HEK293T (cell line): ENCODE data around the gene RSPO4.

ENCODE experiments used
- CTCF ChIA-PET: fragments of 350-600 bp; formaldehyde crosslinking; extraction: SDS; loops from one replicate; lab custom pipeline; 2021; ENCODE audit warnings: antibody characterized with exemption, inconsistent platforms; lab: Yijun Ruan, JAX
- POLR2A ChIA-PET: fragments of 350-600 bp; formaldehyde crosslinking; extraction: SDS; loops from one replicate; lab custom pipeline; 2020; ENCODE audit warnings: antibody characterized with exemption, inconsistent platforms; lab: Yijun Ruan, JAX
- DNase-seq: peaks from one replicate; pipeline ENCODE4 v3.0.0; 2012; ENCODE audit warnings: mixed read lengths; ENCODE audit errors: extremely low spot score
- ARNT ChIP-seq: fragments of 450-650 bp; IDR thresholded peaks from 2 replicates; pipeline ENCODE4 v1.6.1; 2017; ENCODE audit warnings: mild to moderate bottlenecking
- BHLHE40 ChIP-seq: fragments of 450-650 bp; IDR thresholded peaks from 2 replicates; pipeline ENCODE4 v1.6.1; 2016; ENCODE audit warnings: mild to moderate bottlenecking, moderate library complexity, borderline replicate concordance
- CTBP1 ChIP-seq: fragments of 450-650 bp; IDR thresholded peaks from 2 replicates; pipeline ENCODE4 v1.6.1; 2016; ENCODE audit warnings: borderline replicate concordance
- ELF4 ChIP-seq: fragments of 450-650 bp; IDR thresholded peaks from 2 replicates; pipeline ENCODE4 v1.6.1; 2017; ENCODE audit warnings: antibody characterized with exemption
- FOXA1 ChIP-seq: fragments of 450-650 bp; IDR thresholded peaks from 2 replicates; pipeline ENCODE4 v1.6.1; 2016; ENCODE audit warnings: mild to moderate bottlenecking
- FOXK2 ChIP-seq: fragments of 450-650 bp; IDR thresholded peaks from 2 replicates; pipeline ENCODE4 v1.6.1; 2016; ENCODE audit warnings: mild to moderate bottlenecking
- FOXM1 ChIP-seq: fragments of 450-650 bp; IDR thresholded peaks from 2 replicates; pipeline ENCODE4 v1.6.1; 2017; ENCODE audit warnings: mild to moderate bottlenecking, borderline replicate concordance
- HDGF ChIP-seq: fragments of 450-650 bp; IDR thresholded peaks from 2 replicates; pipeline ENCODE4 v1.6.1; 2017; ENCODE audit warnings: antibody characterized with exemption, borderline replicate concordance
- L3MBTL2 ChIP-seq: fragments of 450-650 bp; conservative IDR thresholded peaks from 2 replicates; pipeline ENCODE4 v1.6.1; 2016; ENCODE audit warnings: mild to moderate bottlenecking
- LEF1 ChIP-seq: fragments of 450-650 bp; IDR thresholded peaks from 2 replicates; pipeline ENCODE4 v1.6.1; 2017; ENCODE audit warnings: mild to moderate bottlenecking, borderline replicate concordance
- NFRKB ChIP-seq: fragments of 450-650 bp; IDR thresholded peaks from 2 replicates; pipeline ENCODE4 v1.6.1; 2016; ENCODE audit warnings: mild to moderate bottlenecking, moderate library complexity
- SP1 ChIP-seq: fragments of 450-650 bp; IDR thresholded peaks from 2 replicates; pipeline ENCODE4 v1.6.1; 2017
- SUZ12 ChIP-seq: fragments of 450-650 bp; IDR thresholded peaks from 2 replicates; pipeline ENCODE4 v1.6.1; 2016; ENCODE audit warnings: mild to moderate bottlenecking
- TARDBP ChIP-seq: fragments of 450-650 bp; IDR thresholded peaks from 2 replicates; pipeline ENCODE4 v1.6.1; 2016
- ZNF384 ChIP-seq: fragments of 450-650 bp; IDR thresholded peaks from 2 replicates; pipeline ENCODE4 v1.6.1; 2016
- TF ChIP-seq, protein P1 (sequence below): fragments of 450-650 bp; IDR thresholded peaks from 2 replicates; pipeline ENCODE4 v1.6.1; 2016

Gene RSPO4

DNA sequence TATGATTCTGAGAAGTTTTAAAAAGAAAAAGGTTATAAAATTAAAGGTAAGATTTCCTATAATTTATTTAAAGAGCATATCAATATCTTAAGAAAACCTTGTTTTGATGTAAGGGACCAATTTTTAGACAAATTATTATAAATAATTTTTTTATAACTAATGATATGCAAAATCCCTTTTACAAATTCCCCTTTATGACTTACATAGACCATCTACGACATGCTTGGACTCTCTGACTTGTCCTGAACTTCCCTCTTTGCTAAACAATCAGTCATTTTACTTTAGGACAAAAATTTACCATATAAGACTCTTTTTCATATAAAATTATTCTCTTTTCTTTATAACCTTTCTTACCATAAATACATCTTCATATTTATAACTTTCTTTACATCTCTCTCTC lies 70.7 kb downstream of the RSPO4 start:
- no peak for TF ChIP-seq LEF1
- TF ChIP-seq FOXA1 = no peak
- no peak for TF ChIP-seq TARDBP
- no peak for TF ChIP-seq ELF4
- TF ChIP-seq, protein P1, sequence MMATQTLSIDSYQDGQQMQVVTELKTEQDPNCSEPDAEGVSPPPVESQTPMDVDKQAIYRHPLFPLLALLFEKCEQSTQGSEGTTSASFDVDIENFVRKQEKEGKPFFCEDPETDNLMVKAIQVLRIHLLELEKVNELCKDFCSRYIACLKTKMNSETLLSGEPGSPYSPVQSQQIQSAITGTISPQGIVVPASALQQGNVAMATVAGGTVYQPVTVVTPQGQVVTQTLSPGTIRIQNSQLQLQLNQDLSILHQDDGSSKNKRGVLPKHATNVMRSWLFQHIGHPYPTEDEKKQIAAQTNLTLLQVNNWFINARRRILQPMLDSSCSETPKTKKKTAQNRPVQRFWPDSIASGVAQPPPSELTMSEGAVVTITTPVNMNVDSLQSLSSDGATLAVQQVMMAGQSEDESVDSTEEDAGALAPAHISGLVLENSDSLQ = no peak
- TF ChIP-seq SUZ12 = no peak
- TF ChIP-seq HDGF = no peak
- TF ChIP-seq ZNF384 = no peak
- no peak for TF ChIP-seq BHLHE40
- no peak for TF ChIP-seq CTBP1
- no peak for TF ChIP-seq ARNT
- TF ChIP-seq SP1 = no peak
- no peak for TF ChIP-seq NFRKB
- TF ChIP-seq FOXK2 = no peak
- no peak for TF ChIP-seq L3MBTL2
- TF ChIP-seq FOXM1 = no peak
- POLR2A ChIA-PET = no interaction called here
- no peak for DNase-seq
- CTCF ChIA-PET = no interaction called here

DNA sequence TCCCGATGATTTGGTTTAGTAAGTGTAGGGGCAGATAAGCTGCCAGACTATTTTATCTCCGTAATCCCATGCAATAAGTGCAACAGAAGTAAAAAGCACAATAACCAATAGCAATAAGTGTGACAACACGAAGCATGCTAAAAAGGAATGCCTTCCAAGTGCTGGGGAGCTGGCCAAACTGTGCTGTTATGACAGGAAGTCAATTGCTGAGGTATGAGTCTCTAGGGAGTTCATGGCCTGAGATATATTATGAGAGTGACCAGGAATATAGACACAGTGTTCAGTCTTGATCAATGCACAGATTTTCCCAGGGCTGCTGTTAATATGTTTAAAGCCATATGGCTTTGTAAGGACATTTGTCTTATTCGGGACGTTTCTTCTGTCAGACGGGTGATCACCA lies 75.4 kb downstream of the RSPO4 start:
- no peak for TF ChIP-seq FOXA1
- no peak for TF ChIP-seq ZNF384
- no peak for TF ChIP-seq FOXM1
- TF ChIP-seq ELF4 = no peak
- TF ChIP-seq FOXK2 = no peak
- no peak for TF ChIP-seq ARNT
- ChIA-PET CTCF (no interaction called here), POLR2A (no interaction called here)
- no peak for DNase-seq

DNA sequence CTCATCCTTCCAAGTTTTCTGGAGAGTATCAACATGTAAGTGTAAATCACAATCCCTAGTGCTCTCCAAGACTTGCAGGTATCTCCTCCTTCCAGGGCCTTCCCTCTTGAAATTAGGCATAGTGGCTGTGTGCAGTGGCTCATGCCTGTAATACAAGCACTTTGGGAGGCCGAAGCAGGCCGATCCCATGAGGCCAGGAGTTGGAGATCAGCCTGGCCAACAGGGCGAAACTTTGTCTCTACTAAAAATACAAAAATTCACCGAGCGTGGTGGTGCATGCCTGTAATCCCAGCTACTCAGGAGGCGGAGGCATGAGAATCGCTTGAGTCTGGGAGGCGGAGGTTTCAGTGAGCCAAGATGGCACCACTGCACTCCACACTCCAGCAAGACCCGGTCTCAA lies 76.6 kb downstream of the RSPO4 start:
- no peak for TF ChIP-seq ELF4
- no peak for TF ChIP-seq CTBP1
- TF ChIP-seq ZNF384 = no peak
- no peak for TF ChIP-seq FOXA1
- TF ChIP-seq NFRKB = no peak
- no peak for TF ChIP-seq LEF1
- TF ChIP-seq FOXM1 = no peak
- no peak for TF ChIP-seq SP1
- no peak for TF ChIP-seq BHLHE40
- ChIA-PET POLR2A (no interaction called here), CTCF (no interaction called here)
- DNase-seq = no peak

DNA sequence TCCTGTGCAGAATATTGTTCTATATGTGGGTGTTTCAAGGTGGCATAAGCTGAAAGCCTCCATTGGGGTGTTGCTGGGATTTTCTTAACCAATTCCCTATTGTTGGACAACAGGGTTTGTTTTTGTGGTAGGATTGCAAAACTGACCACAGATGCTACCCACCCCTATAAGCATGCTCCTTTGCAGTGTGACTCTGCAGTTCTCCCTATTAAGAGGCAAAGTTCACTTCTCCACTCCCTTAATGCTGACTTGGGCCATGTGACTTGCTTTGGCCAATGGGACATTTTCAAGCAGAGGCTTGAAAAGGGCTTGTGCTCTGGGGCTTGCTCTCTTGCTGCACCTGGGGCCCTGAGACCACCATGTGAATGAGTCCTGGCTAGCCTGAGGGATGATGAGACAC lies 77.5 kb downstream of the RSPO4 start:
- CTCF ChIA-PET = no interaction called here
- DNase-seq = no peak
- TF ChIP-seq FOXK2 (no peak), LEF1 (no peak), CTBP1 (no peak), ARNT (no peak), ELF4 (no peak), BHLHE40 (no peak), SUZ12 (no peak), HDGF (no peak), FOXA1 (no peak), ZNF384 (no peak), SP1 (no peak), TARDBP (no peak), L3MBTL2 (no peak), NFRKB (no peak), FOXM1 (no peak)
- TF ChIP-seq, protein P1 = no peak
- POLR2A ChIA-PET = no interaction called here

DNA sequence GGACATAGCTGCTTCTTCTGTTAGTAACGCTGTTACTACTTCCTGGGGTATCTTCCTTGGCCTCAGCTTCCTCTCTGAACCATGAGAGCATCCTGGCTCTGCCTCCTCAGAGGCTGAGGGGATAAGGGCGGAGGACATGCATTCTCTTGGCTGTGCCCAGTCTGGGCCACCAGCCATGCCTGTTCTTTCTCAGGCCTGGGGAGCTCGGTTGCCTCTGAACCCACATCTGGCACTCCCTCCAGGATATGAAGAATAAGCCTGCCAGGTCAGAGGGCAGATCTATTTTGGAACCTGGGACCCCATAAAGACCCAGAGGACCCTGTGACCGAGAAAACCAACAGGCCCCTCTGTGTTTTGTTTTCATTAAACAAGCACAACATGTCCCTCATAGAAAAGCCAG lies 79.3 kb downstream of the RSPO4 start:
- ChIA-PET CTCF (no interaction called here), POLR2A (no interaction called here)
- no peak for DNase-seq
- TF ChIP-seq TARDBP (no peak), BHLHE40 (no peak), CTBP1 (no peak), ARNT (no peak)

DNA sequence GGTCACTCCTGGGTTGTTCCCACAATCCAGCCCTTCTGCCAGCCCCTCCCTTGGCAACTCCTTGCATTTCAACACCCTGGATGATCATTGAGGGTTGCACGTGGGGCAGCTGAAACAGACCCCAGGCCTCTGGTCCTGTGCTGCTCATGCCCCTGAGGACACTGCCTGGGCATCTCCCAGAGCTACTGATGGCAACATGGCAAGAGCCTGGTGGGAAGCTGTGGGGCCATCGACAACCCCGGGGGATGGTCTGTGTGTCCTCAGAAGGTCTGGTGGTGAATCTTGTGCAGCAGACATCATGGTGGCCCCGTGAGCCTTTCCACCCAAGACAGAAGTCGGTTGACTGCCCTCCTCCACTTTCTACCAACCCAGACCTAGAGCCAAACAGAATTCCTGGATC lies 81.0 kb downstream of the RSPO4 start:
- TF ChIP-seq HDGF = no peak
- TF ChIP-seq CTBP1 = no peak
- TF ChIP-seq, protein P1 = no peak
- TF ChIP-seq ZNF384 = no peak
- TF ChIP-seq FOXA1 = no peak
- no peak for TF ChIP-seq SP1
- TF ChIP-seq FOXK2 = no peak
- no peak for TF ChIP-seq LEF1
- no peak for TF ChIP-seq SUZ12
- no peak for TF ChIP-seq TARDBP
- no peak for TF ChIP-seq ELF4
- TF ChIP-seq NFRKB = no peak
- TF ChIP-seq ARNT = no peak
- no peak for TF ChIP-seq L3MBTL2
- TF ChIP-seq FOXM1 = no peak
- POLR2A ChIA-PET = no interaction called here
- no peak for DNase-seq
- CTCF ChIA-PET = no interaction called here

DNA sequence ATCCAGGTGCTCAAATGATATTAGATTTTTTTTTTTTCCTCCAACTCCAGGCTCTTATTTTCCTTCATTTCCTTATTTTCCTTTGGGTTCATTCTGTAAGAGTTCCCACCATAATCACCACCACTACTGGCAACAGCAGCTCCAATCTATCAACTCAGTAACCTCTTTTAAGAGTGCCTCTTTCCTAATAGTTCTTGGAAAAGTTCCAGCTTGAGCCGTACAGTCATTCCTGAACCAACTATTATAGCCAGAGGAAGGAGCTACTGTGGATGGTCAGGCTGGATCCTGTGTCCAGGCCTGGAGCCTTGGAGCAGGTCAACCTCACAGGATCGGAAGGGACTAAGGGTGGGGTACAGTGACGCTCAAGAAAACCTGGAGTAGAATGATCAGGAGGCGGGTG lies 81.8 kb downstream of the RSPO4 start:
- no peak for DNase-seq
- ChIA-PET POLR2A (no interaction called here), CTCF (no interaction called here)
- no peak for TF ChIP-seq CTBP1
- TF ChIP-seq ARNT = no peak
